Raji (cell line): ENCODE results near the gene ADD2.

Experiments used
- POLR2A ChIP-seq: IDR thresholded peaks from 2 replicates; pipeline ENCODE4 v1.6.1; 2011; ENCODE audit warnings: low read depth, low read length, control low read depth; ENCODE audit not compliant: insufficient read depth

ADD2 gene

DNA sequence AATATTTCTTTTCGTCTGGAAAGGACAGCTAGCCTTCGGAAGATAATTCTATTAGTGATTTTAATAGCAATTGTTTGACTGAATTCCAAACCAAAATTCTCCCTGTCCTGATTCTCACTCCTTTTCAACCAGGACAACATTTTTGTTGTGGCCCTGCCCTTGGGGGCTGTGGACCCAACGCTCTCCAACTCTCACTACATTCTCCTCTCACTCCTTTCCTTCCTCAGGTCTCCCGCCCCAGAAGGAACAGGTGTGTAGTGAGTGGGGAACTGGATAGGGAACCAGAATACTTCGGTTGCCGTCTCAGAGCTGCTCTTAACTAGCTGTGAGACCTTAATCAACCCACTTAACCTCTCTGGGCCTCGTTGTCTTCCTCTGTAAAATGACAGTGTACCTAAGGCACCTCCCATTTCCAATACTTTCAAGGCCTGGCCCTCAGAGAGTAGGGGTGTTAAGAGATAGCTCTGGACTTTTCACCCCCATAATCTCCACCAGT is 638 bp upstream of the ADD2 start:
- TF ChIP-seq POLR2A, result no peak

DNA sequence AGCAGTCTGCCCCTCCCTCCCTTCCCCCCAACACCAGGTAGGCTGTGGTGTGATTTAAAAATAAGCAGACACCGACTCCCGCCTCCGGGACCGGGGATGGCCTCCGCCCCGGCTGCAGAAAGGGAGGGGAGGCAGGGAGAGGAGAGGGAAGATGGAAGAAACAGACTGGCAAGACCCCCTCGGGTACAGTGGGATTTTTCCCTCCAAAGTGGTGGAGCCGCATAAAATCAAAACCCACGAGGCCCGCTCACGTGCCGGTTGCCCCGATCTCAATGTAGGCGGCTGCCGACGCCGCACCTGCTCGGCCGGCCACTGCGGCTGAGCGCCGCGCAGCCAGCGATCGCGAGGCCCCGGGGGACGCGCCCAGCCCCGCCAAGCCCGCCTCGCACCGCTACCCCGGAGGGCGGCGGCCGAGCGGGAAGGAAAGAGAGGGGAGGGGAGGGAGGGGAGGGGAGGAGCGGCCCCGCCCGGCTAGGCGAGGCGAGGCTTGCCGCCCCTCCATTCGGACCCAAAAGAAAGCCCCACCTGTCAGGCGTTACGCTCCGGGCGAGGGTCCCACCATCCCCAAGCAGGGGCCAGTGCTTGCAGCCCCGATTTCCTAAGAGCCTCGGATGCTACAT is 811 bp downstream of the ADD2 start:
- no peak for TF ChIP-seq POLR2A

DNA sequence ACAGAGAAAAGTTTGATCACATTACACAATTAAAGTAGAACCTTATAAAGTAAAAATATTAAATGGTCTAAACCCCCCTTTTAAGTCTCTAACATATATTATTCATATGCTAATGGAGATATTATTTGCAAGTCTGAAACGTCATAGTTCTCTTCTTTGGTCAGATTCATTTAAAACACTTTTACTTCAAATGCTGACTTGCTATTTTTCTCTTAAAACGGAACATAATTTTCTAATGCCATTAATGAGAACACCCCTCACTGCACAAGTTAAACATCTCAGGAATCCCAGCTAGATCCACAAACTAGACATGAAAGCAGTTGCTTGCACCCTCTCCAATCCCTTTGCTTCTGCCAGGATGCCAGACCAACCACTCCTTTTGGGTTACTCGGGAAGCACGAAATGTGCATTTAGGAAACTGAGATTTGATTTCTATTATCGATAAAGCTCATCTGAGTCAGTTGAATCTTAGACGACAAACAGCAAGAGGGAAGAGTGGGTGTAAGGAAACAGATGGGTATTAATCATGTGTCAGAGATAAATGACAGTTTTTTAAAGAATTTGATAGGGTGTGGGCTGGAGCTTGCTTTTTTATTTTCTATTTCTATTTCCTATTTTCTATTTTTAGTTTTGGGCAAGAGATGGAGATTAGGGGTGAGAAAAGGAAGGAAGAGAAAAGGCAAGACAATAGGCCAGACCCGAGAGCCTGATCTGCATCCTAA is 1.5 kb downstream of the ADD2 start:
- TF ChIP-seq POLR2A, result no peak

DNA sequence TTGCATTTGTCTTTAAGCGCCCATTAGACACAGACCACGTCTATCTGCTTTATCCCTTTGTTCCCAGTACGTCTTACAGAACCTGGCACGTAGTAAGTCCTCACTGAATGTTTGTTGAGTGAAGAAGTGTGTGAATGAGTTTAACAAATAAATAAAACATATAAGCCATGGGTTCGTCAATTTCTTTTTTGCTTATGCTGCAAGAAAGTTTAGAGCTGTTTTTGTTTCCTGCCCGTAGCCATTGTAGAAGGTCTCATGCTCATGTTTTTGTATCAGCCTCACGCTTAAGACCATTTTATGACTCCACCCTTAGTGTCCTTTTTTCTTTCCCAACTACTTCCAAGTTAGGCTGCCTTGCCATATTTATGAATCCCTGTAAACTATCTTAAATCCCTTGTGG is 2.5 kb downstream of the ADD2 start:
- TF ChIP-seq POLR2A, result no peak

DNA sequence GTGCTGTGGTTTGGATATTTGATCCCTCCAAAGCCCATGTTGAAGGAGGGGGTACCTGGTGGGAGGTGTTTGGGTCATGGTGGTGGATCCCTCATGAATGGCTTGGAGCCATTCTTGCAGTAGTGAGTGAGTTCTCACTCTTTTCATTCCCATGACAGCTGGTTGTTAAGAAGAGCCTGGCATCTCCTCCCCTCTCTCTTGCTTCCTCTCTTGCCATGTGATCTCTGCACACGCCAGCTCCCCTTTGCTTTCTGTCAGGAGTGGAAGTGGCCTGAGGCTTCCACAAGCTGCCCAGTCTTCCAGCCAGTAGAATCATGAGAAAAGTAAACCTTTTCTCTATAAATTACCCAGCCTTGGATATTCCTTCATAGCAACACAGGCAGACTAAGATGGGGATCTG is 8.6 kb downstream of the ADD2 start:
- TF ChIP-seq POLR2A, result no peak

DNA sequence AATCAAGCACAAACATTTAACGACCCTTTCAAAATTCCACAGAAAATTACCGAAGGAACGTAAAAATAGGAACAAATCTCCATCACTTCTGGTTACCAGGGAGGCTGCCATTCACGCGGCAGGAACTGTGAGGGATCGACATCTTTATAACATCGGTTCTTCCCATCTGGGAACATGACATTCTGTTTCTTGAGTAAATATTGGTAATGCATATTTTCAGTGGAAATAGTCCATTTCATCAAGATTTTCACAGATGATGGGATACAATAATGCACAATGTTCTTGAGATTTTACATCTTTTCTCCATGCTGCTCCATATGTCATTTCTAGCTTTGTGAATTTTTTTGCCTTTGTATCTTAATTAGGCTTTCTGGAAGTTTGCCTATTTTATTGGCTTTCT is 10.0 kb downstream of the ADD2 start:
- TF ChIP-seq POLR2A, result no peak

DNA sequence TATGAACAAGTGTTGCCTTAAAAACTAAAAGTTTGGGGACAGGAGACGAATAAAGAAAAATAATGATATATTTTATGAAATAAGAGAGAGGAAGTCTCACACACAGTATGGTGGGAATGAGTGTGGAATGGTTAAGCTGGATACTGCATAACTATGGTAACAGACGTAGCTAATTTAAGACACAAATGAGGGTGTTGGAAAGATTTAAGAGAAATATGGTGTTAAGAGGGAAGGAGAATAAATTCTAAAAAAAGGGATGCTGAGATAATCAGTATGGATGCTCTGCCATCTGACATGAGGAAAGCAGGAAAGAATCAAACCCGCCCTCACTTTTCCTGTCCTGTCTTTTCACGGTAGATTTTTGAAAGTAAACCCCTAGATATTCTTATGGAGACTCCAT is 10.6 kb downstream of the ADD2 start:
- TF ChIP-seq POLR2A, result no peak

DNA sequence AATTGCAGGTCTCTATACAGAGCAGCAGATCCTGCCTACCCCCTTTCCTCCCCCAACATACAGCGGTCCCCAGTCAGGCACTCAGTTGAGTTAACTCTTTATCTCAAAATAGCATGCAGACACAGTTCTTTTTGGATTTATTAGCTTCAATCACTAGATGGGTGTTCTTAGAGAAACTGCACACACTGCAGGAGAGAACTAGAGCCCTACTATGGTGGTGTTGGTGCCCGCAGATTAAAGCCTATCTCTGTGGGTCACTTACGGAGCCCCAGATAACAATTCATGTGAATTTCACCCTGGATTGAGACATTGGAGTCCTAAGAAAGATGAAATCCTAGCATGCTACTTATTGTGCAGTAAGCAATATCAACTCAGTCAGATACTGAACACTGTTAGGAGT is 11.9 kb downstream of the ADD2 start:
- TF ChIP-seq POLR2A, result no peak

DNA sequence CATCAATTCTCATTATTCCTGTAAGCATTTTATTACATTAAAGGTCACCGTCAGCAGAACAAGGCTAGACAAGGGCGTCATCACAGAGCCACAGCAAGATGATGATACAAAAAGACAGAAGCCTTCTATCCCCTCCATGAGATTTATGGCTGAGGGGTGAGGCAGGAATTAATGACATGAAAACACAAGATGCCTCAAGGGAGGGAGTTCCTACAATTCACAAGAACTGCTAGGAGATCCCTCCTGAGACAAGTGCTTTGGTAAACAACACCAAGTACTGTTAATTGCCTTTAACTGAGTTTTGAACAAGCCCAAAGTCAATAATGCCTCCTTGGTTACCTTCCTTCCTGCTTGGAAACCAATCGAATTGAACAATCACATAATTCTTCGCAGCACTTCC is 14.1 kb downstream of the ADD2 start:
- TF ChIP-seq POLR2A, result no peak

DNA sequence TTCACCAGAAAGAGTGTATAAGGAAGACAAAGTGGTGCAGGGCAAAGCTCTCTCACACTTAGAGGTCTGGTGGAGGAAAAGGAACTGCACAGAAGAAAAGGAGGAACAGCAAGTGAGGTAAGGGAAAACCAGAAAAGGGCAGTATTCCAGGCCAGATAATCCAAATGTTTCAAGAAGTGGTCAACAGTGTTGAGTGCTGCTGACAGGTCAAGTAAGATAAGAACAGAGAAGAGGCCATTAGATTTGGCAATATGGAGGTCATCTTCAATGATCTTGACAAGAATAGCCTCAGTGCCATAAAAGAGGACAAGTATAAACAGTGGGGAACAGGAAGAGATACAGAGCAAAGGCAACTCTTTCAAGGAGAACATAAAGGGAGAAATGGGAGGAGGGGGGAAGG is 15.0 kb downstream of the ADD2 start:
- TF ChIP-seq POLR2A, result no peak

DNA sequence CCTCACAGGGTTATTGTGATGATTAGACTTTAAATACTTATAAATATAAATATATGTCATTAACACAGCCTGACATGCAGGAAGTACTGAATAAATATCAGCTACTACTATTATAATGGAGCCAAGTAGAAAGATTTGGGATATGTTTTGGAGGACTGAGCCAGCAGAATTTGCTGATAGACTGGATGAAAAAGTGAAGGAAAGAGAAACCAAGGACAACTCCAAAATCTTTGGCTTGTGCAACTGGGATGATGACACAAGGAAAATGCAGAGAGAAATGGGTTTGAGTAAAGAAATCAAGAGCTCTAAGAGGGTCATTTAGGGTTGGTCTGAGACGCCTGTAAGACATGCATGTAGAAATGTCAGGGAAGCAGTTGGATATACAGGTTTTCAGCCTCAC is 15.6 kb downstream of the ADD2 start:
- no peak for TF ChIP-seq POLR2A

DNA sequence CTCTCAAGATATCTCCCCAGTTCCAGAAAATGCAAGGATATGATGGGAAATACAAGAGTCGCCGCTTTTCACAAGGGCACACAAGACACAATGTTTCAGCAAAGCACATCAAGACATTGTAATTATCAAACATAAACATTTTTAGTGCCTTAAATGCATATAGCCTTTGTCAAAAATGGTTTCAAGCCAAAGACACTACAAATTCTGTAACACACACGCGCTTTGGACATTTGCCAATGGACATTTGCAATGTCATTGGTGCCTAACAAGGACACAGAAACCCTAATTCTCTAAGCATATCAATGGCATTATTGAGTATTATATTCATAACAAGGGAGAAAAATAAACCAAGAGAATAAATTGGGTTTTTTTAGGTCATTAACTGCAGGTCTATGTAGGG is 16.1 kb downstream of the ADD2 start:
- TF ChIP-seq POLR2A, result no peak

DNA sequence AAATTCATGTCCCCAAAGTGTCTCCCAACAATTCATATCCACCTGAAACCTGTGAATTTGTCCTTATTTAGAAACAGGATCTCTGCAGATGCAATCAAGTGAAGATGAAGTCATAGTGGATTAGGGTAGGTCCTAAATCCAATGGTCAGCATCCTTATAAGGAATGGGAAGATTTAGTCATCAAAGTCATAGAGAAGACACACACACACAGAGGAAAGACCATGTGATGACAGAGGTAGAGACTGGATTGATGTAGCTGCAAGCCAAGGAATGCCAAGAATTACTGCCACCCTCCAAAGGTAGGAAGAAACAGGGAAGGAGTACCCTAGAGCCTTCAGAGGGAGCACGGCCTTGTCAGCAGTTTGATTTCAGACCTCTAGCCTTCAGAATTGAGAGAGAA is 17.7 kb downstream of the ADD2 start:
- TF ChIP-seq POLR2A, result no peak

DNA sequence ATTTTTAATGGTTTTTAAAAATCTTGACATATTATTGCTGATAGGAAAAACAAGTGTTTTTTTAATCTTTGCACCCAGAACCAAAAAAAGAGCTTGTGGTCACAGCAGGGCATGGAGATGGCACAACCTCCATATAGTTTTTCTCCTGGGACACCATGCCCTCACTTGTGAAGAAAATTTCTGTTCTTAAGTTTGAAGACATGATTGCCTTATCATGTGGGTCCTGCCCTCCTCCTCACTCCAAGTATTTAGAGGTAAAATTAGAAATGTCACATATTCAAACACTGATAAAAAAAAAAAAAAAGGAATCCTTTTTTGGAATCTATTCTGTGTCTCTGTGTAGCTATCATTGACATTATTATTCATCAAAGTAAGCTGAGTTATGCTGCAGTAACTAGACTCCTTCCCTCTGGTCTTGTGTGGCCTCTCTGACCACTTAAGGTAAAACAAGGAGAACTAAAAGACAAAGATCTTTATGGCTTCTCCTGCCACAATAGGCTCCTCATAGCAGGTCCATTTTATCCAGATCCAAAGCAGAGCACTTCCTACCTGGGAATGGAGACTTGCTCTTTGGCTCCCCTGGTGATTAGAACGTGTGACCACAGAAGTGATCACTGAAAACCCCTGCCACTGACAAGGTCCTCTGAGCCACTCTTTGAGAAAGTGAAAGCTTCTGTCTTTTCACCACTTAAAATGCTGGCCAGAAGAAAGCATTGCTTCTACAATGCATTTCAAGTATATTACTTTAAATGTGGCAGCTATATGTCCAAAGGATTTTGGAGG is 19.8 kb downstream of the ADD2 start:
- no peak for TF ChIP-seq POLR2A

DNA sequence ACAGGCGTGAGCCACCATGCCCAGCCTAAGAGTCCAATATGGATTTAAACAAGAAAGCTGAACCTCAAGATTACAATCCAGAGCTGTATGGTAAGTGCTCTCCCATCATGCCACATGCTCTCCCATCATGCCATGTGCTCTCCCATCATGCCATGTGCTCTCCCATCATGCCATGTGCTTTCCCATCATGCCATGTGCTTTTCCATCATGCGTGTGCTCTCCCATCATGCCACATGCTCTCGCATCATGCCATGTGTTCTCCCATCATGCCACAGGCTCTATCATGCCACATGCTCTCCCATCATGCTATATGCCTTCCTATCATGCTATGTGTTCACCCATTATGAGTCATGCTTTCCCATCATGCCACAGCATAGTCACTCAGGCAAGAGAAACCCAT is 20.7 kb downstream of the ADD2 start:
- TF ChIP-seq POLR2A, result no peak

DNA sequence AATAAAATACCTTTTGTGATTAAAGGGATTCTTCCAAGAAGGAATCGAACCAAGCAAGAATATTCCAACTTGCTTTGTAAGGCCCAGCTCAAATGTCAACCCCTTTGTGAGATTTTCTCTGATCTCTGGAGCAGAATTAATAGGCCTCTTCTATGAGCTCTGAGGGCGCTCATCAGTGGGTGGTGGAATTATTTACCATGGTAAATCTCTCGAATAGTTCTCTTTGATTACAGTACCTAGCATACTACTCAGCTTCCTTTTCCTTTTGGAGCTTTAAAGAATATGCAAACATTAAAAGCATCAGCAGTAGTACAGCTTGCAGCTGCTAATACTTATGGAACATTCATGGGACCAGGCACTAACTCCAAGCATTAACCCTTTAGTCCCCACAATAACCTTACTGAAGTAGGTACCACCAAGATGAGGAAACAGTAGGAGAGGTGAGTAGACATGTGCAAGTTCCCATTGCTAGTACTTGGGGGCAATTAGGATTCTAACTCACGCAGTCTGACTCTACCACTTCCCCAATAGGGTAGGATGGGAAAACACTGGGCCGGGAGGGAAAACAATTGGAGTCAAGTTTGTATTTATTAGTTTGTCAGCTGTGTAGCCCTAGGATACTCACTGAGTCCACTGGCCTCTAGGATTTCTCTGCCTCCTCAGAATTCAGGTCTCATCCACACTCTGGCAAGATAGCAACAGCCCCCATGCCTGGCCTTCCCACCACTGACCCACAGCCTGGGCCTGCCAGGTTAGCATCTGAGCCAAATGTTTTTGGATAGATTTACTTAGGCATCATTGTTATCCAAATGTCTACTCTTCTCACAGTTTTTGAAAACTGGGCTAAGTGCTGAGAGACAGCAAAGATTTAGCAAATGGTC is 21.7 kb downstream of the ADD2 start:
- no peak for TF ChIP-seq POLR2A
